Stimulated activated CD4-positive, alpha-beta T cell treated with anti-CD3 and anti-CD28 coated beads, TNF-alpha, amount 100 ng/mL, for 48 hours (primary cell): ENCODE data around the gene CAMK1D.

Experiments used
- DNase-seq, 3 donors: peaks; one replicate each; pipeline ENCODE4 v3.0.0-alpha.2; 2020; ENCODE audit warnings: low read depth in 3 of 3

The CAMK1D gene

GRCh38 chr10:12650538-12651298 is 301.4 kb downstream of the CAMK1D start:
- no peak for DNase-seq

- DNase-seq, result no peak
These were observed 306.6 kb downstream of the CAMK1D start for GRCh38 chr10:12655940-12656339.

- DNase-seq, result no peak
These were observed 307.3 kb downstream of the CAMK1D start for GRCh38 chr10:12656518-12657142.

GRCh38 chr10:12657489-12657888 is 308.1 kb downstream of the CAMK1D start:
- DNase-seq, result no peak

GRCh38 chr10:12658526-12658925 is 309.2 kb downstream of the CAMK1D start:
- DNase-seq, result no peak

- DNase-seq, result no peak
These were observed 310.4 kb downstream of the CAMK1D start for GRCh38 chr10:12659706-12660105.

- no peak for DNase-seq
These were observed 311.5 kb downstream of the CAMK1D start for GRCh38 chr10:12660812-12661211.

GRCh38 chr10:12661671-12662070 is 312.3 kb downstream of the CAMK1D start:
- DNase-seq, result no peak

- DNase-seq, result no peak
These were observed 314.5 kb downstream of the CAMK1D start for GRCh38 chr10:12663863-12664262.

- no peak for DNase-seq
These were observed 316.2 kb downstream of the CAMK1D start for GRCh38 chr10:12665501-12665900.

GRCh38 chr10:12667052-12667451 is 317.7 kb downstream of the CAMK1D start:
- DNase-seq, result no peak

- DNase-seq, result no peak
These were observed 319.3 kb downstream of the CAMK1D start for GRCh38 chr10:12668634-12669033.

GRCh38 chr10:12670004-12670403 is 320.7 kb downstream of the CAMK1D start:
- DNase-seq, result no peak

- DNase-seq, result no peak
These were observed 325.8 kb downstream of the CAMK1D start for GRCh38 chr10:12675186-12675585.

GRCh38 chr10:12679636-12680035 is 330.3 kb downstream of the CAMK1D start:
- no peak for DNase-seq

GRCh38 chr10:12681252-12681651 is 331.9 kb downstream of the CAMK1D start:
- DNase-seq, result no peak

GRCh38 chr10:12684784-12685183 is 335.4 kb downstream of the CAMK1D start:
- no peak for DNase-seq

- DNase-seq, result no peak
These were observed 336.1 kb downstream of the CAMK1D start for GRCh38 chr10:12685261-12686058.

GRCh38 chr10:12687996-12688395 is 338.6 kb downstream of the CAMK1D start:
- DNase-seq, result no peak

- no peak for DNase-seq
These were observed 340.5 kb downstream of the CAMK1D start for GRCh38 chr10:12689893-12690292.

- DNase-seq, result no peak
These were observed 341.3 kb downstream of the CAMK1D start for GRCh38 chr10:12690525-12691126.

- no peak for DNase-seq
These were observed 342.2 kb downstream of the CAMK1D start for GRCh38 chr10:12691596-12691995.
